Activated CD8-positive, alpha-beta T cell treated with anti-CD3 and anti-CD28 coated beads, Interleukin-2, amount 10 ng/mL, durations not matched to agents 7 days and 5 days (primary cell): ENCODE measurements around the gene TCEA2. TPM values are rescaled to one million over a fixed set of nuclear protein-coding genes. Genes with fewer than 3 reads are reported as not detected.
A peak's percentile ranks its signal among the peaks of the same experiment; 100 is the strongest.
"Not testable (repeated sequence)": the region's sequence is repeated elsewhere in the genome, so short reads cannot be mapped to it uniquely, and the experiment has no call there.

ENCODE experiments used
- ATAC-seq: fragments of 150-1000 bp; cut with Tn5 transposase; one replicate; pipeline ENCODE4 v1.10.0; 2021; ENCODE audit warnings: moderate library complexity
- CTCF ChIA-PET: fragments of 350-600 bp; sonication (Branson Sonifier 250); formaldehyde crosslinking; loops from one replicate; lab custom pipeline; 2021; ENCODE audit warnings: antibody characterized with exemption; lab: Charles Lee
- POLR2A ChIA-PET: fragments of 350-600 bp; sonication (Branson Sonifier 250); formaldehyde crosslinking; loops from one replicate; lab custom pipeline; 2021; ENCODE audit warnings: antibody characterized with exemption; lab: Charles Lee
- DNase-seq: peaks from one replicate; pipeline ENCODE4 v3.0.0-alpha.2; 2020
- H3K27ac Mint-ChIP-seq: one replicate; pipeline ENCODE4 v1.8.0; 2021; ENCODE audit warnings: mild to moderate bottlenecking, mixed read lengths
- H3K27me3 Mint-ChIP-seq: one replicate; pipeline ENCODE4 v1.8.0; 2021; ENCODE audit warnings: low read depth, mixed read lengths
- H3K36me3 Mint-ChIP-seq: one replicate; pipeline ENCODE4 v1.8.0; 2021; ENCODE audit warnings: low read depth, mixed read lengths
- H3K4me1 Mint-ChIP-seq: one replicate; pipeline ENCODE4 v1.8.0; 2021; ENCODE audit warnings: low read depth, mixed read lengths
- H3K4me3 Mint-ChIP-seq: one replicate; pipeline ENCODE4 v1.8.0; 2021; ENCODE audit warnings: mild to moderate bottlenecking, mixed read lengths
- H3K9me3 Mint-ChIP-seq: one replicate; pipeline ENCODE4 v1.8.0; 2022; ENCODE audit warnings: mixed read lengths; ENCODE audit not compliant: insufficient read depth
- total RNA-seq, 2 experiments: library from RNA; stranded (reverse); gene quantifications; one replicate each; pipeline ENCODE4 v1.2.3, GENCODE V29; 2021

TCEA2 gene
- total RNA-seq, 2 experiments from 2014 or later = 49.6 to 55.3 TPM

DNA sequence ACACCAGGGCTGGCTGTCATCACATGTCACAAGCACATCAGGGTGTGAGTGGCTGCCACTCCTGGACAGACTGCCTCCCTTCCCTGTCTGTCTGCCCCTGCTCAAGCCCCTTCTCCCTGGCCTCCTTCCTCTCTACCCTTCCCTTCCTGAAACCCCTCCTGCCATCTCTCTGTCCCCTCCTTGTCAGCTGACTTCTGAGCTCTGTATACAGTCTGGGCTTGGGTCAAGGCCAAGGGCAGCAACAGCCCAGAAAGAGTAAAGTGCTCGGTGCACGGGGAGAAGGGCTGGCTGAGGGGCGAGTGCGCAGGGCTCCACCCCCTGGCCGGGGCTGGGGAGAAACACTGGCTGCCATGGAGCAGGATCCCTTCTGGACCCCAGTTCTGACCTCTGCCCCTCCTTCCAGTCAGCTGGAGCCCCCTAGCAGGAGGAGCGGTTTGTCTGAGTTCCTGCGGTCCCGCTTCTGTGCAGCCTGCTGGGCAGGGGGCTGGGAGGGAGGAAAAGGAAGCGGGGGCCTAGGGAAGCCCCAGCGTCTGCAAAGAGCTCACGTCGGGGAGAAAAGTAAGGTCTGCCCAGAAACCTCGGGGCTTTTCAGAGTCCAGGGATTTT is 19.2 kb downstream of the TCEA2 start:
- Mint-ChIP-seq H3K9me3 (no peaks in the 10 kb centered on the region), H3K4me3 (peak overlapping the region; percentile 60), H3K27ac (peak overlapping the region; percentile 25), H3K27me3 (peaks cover 16% of the 10 kb centered on the region), H3K4me1 (peaks cover 36% of the 10 kb centered on the region), H3K36me3 (peaks cover 11% of the 10 kb centered on the region)
- ATAC-seq (no peak), DNase-seq (no peak)
- CTCF ChIA-PET = interaction anchor here (1.6 to 3.1 kb wide), 5 partner anchors 18 to 44 kb away, joined by 3 to 48 read pairs (median 6); partner anchors contain the start of gene NPBWR2
- POLR2A ChIA-PET = interaction anchor here (0.7 kb wide), 2 partner anchors 39 to 174 kb away, joined by 3 read pairs; partner anchors contain the start of gene PCMTD2

DNA sequence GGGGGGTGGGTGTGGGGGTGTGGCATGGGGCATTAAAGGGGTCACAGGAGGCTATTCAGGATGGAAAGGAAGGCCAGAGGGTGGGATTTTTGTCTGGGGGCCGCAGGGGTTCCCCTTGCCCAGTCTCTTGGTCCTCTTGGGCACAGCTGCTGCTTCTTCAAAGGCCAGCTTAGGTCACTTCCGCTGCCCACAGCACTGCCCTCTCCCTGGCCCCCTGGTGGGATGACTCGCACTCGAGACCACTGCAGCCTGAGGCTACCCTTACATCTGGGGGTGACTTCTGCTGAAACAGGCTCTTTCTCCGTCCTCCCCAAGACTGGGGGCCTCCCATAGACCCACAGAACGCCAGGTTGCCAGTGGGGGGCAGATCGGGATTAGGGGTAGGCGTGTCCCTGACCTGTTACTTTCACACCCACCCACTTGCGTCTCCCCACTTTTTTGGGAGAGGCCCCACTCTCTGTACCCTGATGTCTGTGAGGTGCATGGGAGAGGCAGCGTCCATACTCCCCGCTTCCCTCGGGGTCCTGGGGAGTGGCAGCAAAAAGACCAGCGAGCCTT is 19.9 kb downstream of the TCEA2 start:
- Mint-ChIP-seq H3K4me3 (peak overlapping the region; percentile 69), H3K36me3 (peaks cover 8% of the 10 kb centered on the region), H3K4me1 (peaks cover 35% of the 10 kb centered on the region), H3K27me3 (peaks cover 16% of the 10 kb centered on the region), H3K27ac (no peak overlapping the region), H3K9me3 (no peaks in the 10 kb centered on the region)
- POLR2A ChIA-PET = interaction anchor here (0.7 to 0.8 kb wide), 2 partner anchors 171 to 173 kb away, joined by 3 read pairs; partner anchors contain the start of gene PCMTD2
- CTCF ChIA-PET = interaction anchor here (1.1 to 3.1 kb wide), 11 partner anchors 10 to 103 kb away, joined by 3 to 48 read pairs (median 4); partner anchors contain the start of genes NPBWR2 and SAMD10
- no peak for ATAC-seq
- no peak for DNase-seq

DNA sequence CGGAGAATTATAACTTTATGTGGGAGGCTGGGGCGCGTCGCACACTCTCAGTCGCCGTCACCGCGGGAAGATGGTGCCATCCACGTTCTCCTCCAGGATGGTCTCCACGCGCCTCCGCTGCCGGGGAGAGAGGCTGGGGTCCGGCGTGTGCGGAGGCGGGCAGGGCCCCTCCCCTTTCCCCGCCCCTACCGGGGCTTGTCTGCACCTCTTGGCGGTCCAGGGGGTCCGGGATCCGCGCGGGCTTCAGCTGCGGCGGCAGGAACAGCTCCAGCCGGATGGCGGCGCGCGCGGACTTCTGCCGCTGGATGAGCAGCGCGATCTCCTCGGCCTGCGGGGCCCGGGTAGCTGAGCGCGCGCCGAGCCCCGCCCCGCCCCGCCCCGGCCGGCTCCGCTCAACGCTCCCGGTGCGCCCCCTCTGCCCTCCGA is 20.4 kb downstream of the TCEA2 start:
- Mint-ChIP-seq H3K27ac (no peak overlapping the region), H3K4me1 (peaks cover 35% of the 10 kb centered on the region), H3K9me3 (no peaks in the 10 kb centered on the region), H3K27me3 (peaks cover 19% of the 10 kb centered on the region), H3K4me3 (peak overlapping the region; percentile 69), H3K36me3 (peaks cover 6% of the 10 kb centered on the region)
- ChIA-PET CTCF (interaction anchor here (0.6 to 3.1 kb wide), 18 partner anchors 10 to 173 kb away, joined by 3 to 48 read pairs (median 4); partner anchors contain the start of gene SAMD10), POLR2A (interaction anchor here (0.8 kb wide), 1 partner anchor 170 kb away, joined by 3 read pairs; no protein-coding TSS in a partner anchor)
- ATAC-seq (peak; percentile 48), DNase-seq (peak; percentile 78)

DNA sequence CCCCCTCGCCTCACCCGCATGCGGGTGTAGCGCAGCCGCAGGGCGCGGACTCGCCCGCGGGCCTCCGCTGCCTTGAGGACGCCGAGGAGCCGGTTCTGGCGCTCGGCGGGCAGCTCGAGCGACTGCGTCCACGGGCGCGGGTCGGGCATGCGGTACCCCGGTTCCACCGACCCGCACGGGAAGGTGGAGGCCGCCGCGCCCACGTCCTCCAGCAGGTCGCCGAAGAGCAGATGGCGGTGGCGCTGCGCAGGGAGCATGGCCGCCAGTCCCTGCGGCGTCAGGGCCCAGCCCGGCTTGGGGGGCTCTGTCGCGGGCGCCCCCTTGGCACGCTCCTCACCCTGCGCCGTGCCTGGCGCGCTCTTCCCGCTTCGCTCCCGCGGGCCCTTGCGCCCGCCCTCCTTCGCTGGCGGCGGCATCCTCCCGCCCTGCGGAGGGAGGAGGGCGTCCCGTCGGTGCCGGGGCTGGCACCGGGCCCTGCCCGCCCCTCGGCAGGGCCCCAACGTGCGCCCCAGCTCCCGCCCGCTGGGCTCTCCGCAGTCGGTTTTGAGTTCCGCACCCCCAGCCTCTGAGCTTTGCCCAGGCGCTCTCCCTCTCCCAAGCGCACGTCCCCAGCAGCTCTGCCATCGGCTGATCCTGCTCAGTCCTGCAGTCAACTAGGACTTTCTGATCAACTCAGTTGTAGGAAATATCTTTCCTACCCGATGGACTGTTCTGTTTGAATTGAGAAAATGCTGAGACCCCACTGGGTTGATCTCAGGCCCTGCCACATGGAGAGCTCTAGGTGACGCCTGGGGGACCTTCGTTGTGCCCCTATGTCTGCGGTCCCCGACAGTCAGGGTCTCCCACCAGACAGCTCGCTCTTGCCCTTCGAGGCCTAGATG is 21.0 kb downstream of the TCEA2 start, which contains the start of gene LKAAEAR1:
Gene LKAAEAR1 (minus strand): TSS at position 595 of the 881 bp plus-strand sequence. CDS start 179 bp downstream, at position 416.
- POLR2A ChIA-PET = interaction anchor here (0.8 kb wide), 1 partner anchor 169 kb away, joined by 3 read pairs; no protein-coding TSS in a partner anchor
- ATAC-seq = no peak
- H3K9me3 Mint-ChIP-seq = no peaks in the 10 kb centered on the region
- CTCF ChIA-PET = interaction anchor here (0.6 to 3.1 kb wide), 18 partner anchors 11 to 172 kb away, joined by 3 to 48 read pairs (median 4); partner anchors contain the start of gene SAMD10
- H3K36me3 Mint-ChIP-seq = peaks cover 2% of the 10 kb centered on the region
- no peak for DNase-seq
- peaks cover 35% of the 10 kb centered on the region for H3K4me1 Mint-ChIP-seq
- no peak within 1 kb of the TSS for H3K27ac Mint-ChIP-seq
- peak within 1 kb of the TSS; percentile 71 for H3K4me3 Mint-ChIP-seq
- H3K27me3 Mint-ChIP-seq = peaks cover 24% of the 10 kb centered on the region

DNA sequence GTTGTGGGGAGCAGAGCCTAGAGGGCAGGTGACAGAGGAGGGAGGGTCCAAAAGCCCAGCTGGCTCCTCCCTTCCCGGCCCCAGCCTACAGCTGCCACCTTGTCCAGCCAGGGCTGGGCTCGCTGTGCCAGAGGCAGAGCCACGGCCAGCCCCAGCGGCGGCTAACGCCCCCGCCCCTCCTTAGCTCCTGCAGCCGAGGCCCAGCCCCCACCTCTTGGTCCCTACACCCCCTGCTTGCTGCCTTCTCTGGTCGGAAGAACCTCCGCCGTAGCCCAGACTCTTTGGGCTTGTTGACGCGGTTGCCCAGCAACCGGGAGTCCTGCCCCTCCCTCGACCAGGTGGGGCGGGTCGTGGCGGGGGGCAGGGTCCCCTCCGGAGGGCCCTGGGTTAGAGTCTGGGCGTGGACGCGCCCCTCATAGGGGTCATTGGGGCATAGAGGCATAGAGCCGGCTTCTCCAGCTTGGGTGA is 21.7 kb downstream of the TCEA2 start:
- H3K27me3 Mint-ChIP-seq = peaks cover 24% of the 10 kb centered on the region
- H3K36me3 Mint-ChIP-seq = no peaks in the 10 kb centered on the region
- DNase-seq (no peak), ATAC-seq (no peak)
- no peak overlapping the region for H3K27ac Mint-ChIP-seq
- H3K4me1 Mint-ChIP-seq = peaks cover 35% of the 10 kb centered on the region
- ChIA-PET POLR2A (no interaction called here), CTCF (interaction anchor here (1.3 to 3.1 kb wide), 6 partner anchors 14 to 88 kb away, joined by 3 to 48 read pairs (median 6); no protein-coding TSS in a partner anchor)
- peak overlapping the region; percentile 71 for H3K4me3 Mint-ChIP-seq
- no peaks in the 10 kb centered on the region for H3K9me3 Mint-ChIP-seq

DNA sequence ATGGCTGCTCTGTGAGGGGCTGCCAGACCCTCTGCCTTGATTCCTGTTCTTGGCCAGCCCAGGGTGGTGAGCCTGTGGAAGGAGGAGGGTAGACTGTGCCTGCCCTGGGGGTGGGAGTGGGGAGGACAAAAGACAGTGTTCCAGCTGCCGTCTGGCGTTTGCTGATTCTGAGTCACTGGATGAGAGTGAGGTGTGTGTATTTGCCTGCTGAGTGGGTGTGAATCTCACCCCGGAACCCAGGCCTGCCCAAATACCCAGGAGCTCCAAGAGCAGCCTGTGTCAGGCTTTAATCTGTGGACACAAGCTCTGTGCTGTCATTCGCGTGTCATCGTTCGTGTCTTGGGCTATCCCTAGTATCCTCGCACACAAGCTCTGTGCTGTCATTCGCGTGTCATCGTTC is 23.8 kb downstream of the TCEA2 start:
- H3K4me3 Mint-ChIP-seq = no peak overlapping the region
- H3K4me1 Mint-ChIP-seq = peaks cover 19% of the 10 kb centered on the region
- DNase-seq = no peak
- H3K27ac Mint-ChIP-seq = no peak overlapping the region
- H3K27me3 Mint-ChIP-seq = peaks cover 24% of the 10 kb centered on the region
- ChIA-PET CTCF (interaction anchor here (1.2 kb wide), 1 partner anchor 16 kb away, joined by 4 read pairs; no protein-coding TSS in a partner anchor), POLR2A (no interaction called here)
- ATAC-seq = no peak
- no peaks in the 10 kb centered on the region for H3K36me3 Mint-ChIP-seq
- H3K9me3 Mint-ChIP-seq = no peaks in the 10 kb centered on the region

DNA sequence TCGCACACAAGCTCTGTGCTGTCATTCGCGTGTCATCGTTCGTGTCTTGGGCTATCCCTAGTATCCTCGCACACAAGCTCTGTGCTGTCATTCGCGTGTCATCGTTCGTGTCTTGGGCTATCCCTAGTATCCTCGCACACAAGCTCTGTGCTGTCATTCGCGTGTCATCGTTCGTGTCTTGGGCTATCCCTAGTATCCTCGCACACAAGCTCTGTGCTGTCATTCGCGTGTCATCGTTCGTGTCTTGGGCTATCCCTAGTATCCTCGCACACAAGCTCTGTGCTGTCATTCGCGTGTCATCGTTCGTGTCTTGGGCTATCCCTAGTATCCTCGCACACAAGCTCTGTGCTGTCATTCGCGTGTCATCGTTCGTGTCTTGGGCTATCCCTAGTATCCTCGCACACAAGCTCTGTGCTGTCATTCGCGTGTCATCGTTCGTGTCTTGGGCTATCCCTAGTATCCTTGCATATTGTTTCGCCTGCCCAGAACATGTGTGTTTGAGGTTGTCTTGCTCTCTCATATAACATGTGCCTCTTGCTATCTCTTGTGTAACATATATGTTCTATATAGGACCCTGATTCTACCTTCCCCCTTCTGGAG is 24.3 kb downstream of the TCEA2 start:
- H3K36me3 Mint-ChIP-seq, POLR2A ChIA-PET, H3K4me3 Mint-ChIP-seq, H3K9me3 Mint-ChIP-seq, H3K27ac Mint-ChIP-seq, CTCF ChIA-PET, ATAC-seq, DNase-seq: not testable (repeated sequence)
- peaks cover 14% of the 10 kb centered on the region for H3K4me1 Mint-ChIP-seq
- H3K27me3 Mint-ChIP-seq = peaks cover 24% of the 10 kb centered on the region

DNA sequence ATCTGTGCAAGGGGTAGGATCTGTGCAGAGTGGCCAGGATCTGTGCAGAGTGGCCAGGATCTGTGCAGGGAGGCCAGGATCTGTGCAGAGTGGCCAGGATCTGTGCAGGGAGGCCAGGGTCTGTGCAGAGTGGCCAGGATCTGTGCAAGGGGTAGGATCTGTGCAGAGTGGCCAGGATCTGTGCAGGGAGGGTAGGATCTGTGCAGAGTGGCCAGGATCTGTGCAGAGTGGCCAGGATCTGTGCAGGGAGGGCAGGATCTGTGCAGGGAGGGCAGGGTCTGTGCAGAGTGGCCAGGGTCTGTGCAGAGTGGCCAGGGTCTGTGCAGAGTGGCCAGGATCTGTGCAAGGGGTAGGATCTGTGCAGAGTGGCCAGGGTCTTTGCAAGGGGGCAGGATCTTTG is 25.6 kb downstream of the TCEA2 start:
- H3K9me3 Mint-ChIP-seq, CTCF ChIA-PET: not testable (repeated sequence)

DNA sequence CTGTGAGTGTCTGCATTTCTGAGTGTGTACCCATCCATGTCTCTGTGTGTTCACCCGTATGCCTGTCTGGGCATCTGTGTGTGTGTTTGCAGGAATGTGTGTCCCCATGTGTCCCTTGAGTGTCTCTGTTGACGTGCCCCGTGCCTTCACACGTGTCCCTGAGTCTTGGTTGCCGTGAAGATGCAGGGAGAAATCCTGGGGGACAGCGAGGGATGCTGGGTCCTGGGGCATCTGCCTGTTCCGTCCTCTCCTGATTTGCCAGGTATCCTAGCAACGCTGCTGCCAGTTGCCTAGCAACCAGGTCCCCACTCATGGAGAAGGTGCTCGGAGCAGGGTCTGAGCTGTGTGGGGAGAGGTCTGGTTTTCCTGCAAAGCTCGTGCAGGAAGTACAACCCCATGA is 27.2 kb downstream of the TCEA2 start:
- Mint-ChIP-seq H3K4me3 (no peak overlapping the region), H3K36me3 (no peaks in the 10 kb centered on the region), H3K9me3 (no peaks in the 10 kb centered on the region), H3K4me1 (no peaks in the 10 kb centered on the region), H3K27ac (no peak overlapping the region), H3K27me3 (peaks cover 19% of the 10 kb centered on the region)
- no peak for ATAC-seq
- DNase-seq = no peak
- ChIA-PET POLR2A (no interaction called here), CTCF (no interaction called here)

More for the DNA sequence above, 25.6 kb downstream of the TCEA2 start:
- POLR2A ChIA-PET, H3K27ac Mint-ChIP-seq, H3K36me3 Mint-ChIP-seq, ATAC-seq, DNase-seq, H3K4me3 Mint-ChIP-seq, H3K4me1 Mint-ChIP-seq: not testable (repeated sequence)
- H3K27me3 Mint-ChIP-seq = peaks cover 24% of the 10 kb centered on the region

DNA sequence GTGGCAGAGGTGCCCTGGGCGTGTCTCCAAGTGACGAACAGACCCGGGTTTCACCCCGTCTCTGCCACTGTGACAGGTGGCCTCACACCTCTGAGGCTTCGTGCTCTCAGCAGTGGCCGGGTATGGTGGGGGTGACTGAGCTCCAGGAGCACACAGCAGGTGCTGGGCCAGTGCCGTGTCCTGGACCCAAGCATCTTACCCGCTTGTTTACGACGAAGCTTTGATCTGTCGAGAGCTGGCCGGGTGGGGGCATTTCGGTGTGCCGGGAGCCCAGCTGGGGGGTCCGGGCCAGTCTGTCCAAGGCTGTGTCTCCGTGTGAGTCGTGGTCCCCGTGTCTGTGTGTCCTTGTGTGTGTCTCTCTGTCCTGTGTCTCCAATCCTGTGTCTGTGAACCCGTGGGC is 28.3 kb downstream of the TCEA2 start:
- CTCF ChIA-PET = no interaction called here
- POLR2A ChIA-PET = interaction anchor here (1.0 kb wide), 1 partner anchor 15 kb away, joined by 3 read pairs; no protein-coding TSS in a partner anchor
- no peaks in the 10 kb centered on the region for H3K36me3 Mint-ChIP-seq
- ATAC-seq = no peak
- no peak overlapping the region for H3K4me3 Mint-ChIP-seq
- H3K4me1 Mint-ChIP-seq = no peaks in the 10 kb centered on the region
- H3K9me3 Mint-ChIP-seq = no peaks in the 10 kb centered on the region
- peaks cover 9% of the 10 kb centered on the region for H3K27me3 Mint-ChIP-seq
- no peak for DNase-seq
- H3K27ac Mint-ChIP-seq = no peak overlapping the region

DNA sequence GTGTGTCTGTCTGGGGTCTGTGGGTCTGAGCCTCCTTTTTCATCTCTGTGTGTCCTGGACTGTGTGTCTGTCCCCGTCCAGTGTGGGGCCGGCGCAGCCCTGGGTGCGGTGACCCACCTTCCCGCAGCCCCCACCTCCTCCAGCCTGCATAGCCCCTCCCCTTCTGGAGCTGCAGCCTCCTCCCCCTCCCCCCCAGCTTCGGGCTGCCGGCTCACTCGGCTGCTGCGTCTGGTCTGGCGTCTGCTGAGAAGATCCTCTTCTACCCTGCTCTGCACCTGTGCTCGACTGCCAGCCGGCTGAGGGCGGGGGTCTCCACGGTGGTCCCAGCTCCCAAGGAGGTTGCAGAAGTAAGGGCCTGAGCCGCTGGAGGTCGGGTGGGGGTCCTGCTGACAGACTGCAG is 28.8 kb downstream of the TCEA2 start:
- Mint-ChIP-seq H3K27ac (no peak overlapping the region), H3K27me3 (peaks cover 8% of the 10 kb centered on the region), H3K4me3 (no peak overlapping the region), H3K36me3 (no peaks in the 10 kb centered on the region), H3K4me1 (no peaks in the 10 kb centered on the region), H3K9me3 (no peaks in the 10 kb centered on the region)
- CTCF ChIA-PET = no interaction called here
- POLR2A ChIA-PET = interaction anchor here (1.0 kb wide), 1 partner anchor 14 kb away, joined by 3 read pairs; no protein-coding TSS in a partner anchor
- ATAC-seq = no peak
- DNase-seq = no peak
